Stimulated activated CD8-positive, alpha-beta memory T cell treated with anti-CD3 and anti-CD28 coated beads, Interleukin-7, amount 100 ng/mL, for 48 hours (primary cell): Measurements from ENCODE around the gene C2CD2L.
"Not testable (repeated sequence)": the region's sequence is repeated elsewhere in the genome, so short reads cannot be mapped to it uniquely, and the experiment has no call there.

ENCODE experiments used
- DNase-seq, 2 donors: peaks; one replicate each; pipeline ENCODE4 v3.0.0-alpha.2; 2020; ENCODE audit warnings: low read depth in 1 of 2; ENCODE audit errors: extremely low read depth in 1 of 2

The C2CD2L gene

GRCh38 chr11:119092880-119093842, 14.0 kb upstream of the C2CD2L start:
- DNase-seq, result no peak

- no peak for DNase-seq
These were observed 13.0 kb upstream of the C2CD2L start for GRCh38 chr11:119093942-119094815.

GRCh38 chr11:119094816-119095065, 12.4 kb upstream of the C2CD2L start:
- DNase-seq, result no peak

- peak; percentile 98 to 99 for DNase-seq
These were observed 11.9 kb upstream of the C2CD2L start for GRCh38 chr11:119095066-119095880.

GRCh38 chr11:119099711-119100110, 7.4 kb upstream of the C2CD2L start:
- no peak for DNase-seq

GRCh38 chr11:119100246-119100970, 6.7 kb upstream of the C2CD2L start:
- no peak for DNase-seq

GRCh38 chr11:119100994-119101758, 6.0 kb upstream of the C2CD2L start:
- DNase-seq, result no peak

GRCh38 chr11:119101759-119102423, 5.3 kb upstream of the C2CD2L start, which contains the start of gene DPAGT1:
DPAGT1 (minus strand) TSS chr11:119101853; CDS start chr11:119101655, 198 bp downstream.
- peak; percentile 55 to 79 for DNase-seq

GRCh38 chr11:119103161-119103664, 3.9 kb upstream of the C2CD2L start:
- DNase-seq, result not testable (repeated sequence)

- DNase-seq, result no peak
These were observed 3.4 kb upstream of the C2CD2L start for GRCh38 chr11:119103793-119104192.

- DNase-seq, result no peak
These were observed 498 bp downstream of the C2CD2L start for GRCh38 chr11:119107538-119108145.

GRCh38 chr11:119108146-119108856, 1.2 kb downstream of the C2CD2L start:
- DNase-seq, result no peak

- DNase-seq, result no peak
These were observed 1.7 kb downstream of the C2CD2L start for GRCh38 chr11:119108857-119109221.

- no peak for DNase-seq
These were observed 2.7 kb downstream of the C2CD2L start for GRCh38 chr11:119109843-119110242.

GRCh38 chr11:119110439-119110838, 3.3 kb downstream of the C2CD2L start:
- no peak for DNase-seq

GRCh38 chr11:119111361-119111925, 4.3 kb downstream of the C2CD2L start:
- DNase-seq, result no peak

- DNase-seq, result no peak
These were observed 5.3 kb downstream of the C2CD2L start for GRCh38 chr11:119112314-119113020.
